ACHN (cell line): ENCODE measurements around the gene NLRP9.

ENCODE experiments used
- DNase-seq: peaks from one replicate; pipeline ENCODE4 v3.0.0-alpha.2; 2015
- in situ Hi-C: cut with HindIII; loops from 2 replicates; pipeline ENCODE4 v1.10.0; 2017; ENCODE audit warnings: low sequenced_read_pairs, low pct_ligation_motif_present, low pct_unique_long_range_greater_than_20kb

The NLRP9 gene

DNA sequence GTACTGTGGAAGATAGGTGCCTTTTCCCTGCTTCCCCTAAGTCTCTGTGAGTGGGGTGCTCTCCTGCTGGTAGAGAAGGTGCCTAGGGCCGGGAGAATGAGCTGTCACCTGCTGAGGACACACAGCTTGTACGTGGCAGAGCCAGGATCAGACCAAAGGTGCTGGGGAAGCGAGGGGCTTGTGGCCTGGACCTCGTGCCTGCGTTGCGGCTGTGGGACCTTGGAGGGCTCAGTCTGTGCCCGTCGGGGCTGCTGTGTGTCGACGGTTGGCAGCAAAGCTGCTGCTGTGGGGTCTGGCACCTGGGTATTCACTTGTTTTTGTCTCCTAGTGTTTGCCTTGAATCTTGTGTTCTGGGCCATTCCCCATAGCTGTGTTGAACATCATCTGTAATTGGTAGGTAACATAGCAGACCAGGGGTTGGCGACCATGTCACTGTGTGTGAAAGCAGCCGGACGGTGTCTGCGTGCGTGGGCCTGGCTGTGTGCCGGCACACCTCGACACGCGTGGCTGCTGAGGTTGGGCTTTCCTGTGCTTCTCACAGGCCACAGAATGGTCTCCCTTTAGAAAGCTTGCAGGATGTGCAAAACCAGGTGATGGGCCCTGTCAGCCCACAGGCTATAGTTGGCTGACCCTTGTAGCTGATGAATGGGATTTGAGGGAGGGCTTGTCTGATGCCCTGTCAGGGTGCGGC is 74.2 kb downstream of the NLRP9 start:
- in situ Hi-C loops: no loop called here
- DNase-seq: no peak

DNA sequence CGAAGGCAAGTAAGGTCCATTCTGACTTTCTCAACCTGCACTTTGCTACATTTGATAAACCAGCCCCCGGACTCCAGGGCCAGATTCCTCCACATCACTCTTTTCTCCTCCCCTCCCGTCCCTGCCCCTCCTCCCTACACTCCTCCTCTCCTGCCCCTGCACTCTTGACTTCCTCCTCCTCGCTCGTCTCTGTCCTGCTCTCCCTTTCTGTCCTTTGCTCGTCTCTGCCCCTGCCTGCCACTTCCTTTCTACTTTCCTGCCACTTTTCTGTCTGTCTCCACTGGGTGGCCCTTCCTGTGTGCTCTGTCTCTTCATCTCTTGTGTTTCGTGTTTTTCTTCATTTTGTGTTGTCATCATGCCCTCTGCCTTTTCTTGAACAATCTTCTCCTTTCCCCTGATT is 76.4 kb downstream of the NLRP9 start:
- in situ Hi-C loops: no loop called here
- DNase-seq: no peak

DNA sequence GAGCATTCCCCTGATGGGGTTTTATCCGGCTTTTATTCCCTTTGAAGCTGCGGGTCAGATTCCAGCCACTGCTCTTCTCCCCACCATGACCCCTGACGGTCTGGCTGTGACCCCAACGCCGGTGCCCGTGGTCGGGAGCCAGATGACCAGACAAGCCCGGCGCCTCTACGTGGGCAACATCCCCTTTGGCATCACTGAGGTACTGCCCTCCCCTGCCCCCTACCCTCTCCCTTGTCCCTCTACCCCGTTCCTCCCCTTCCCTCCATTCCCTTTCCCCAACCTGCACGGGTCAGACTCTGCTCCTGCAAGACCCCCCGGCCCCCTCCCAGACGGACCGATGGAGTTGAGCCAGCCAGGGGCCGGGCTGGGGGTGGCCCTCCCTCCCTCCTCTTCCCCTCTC is 77.2 kb downstream of the NLRP9 start:
- in situ Hi-C loops: no loop called here
- no peak for DNase-seq

GRCh38 chr19:55660404-55660803 is 77.8 kb downstream of the NLRP9 start:
- in situ Hi-C loops: no loop called here

GRCh38 chr19:55659822-55660221 is 78.4 kb downstream of the NLRP9 start:
- in situ Hi-C loops: no loop called here
- no peak for DNase-seq

More at GRCh38 chr19:55660404-55660803, 77.8 kb downstream of the NLRP9 start:
- no peak for DNase-seq

- in situ Hi-C loops: no loop called here
- DNase-seq: no peak
These were observed 79.2 kb downstream of the NLRP9 start for GRCh38 chr19:55658846-55659459.
